Activated CD8-positive, alpha-beta memory T cell treated with anti-CD3 and anti-CD28 coated beads for 36 hours (primary cell): ENCODE results near the gene CRELD2. TPM values are rescaled to one million over a fixed set of nuclear protein-coding genes. Genes with fewer than 3 reads are reported as not detected.

Experiments
- CTCF ChIA-PET: fragments of 350-600 bp; sonication (Branson Sonifier 250); formaldehyde crosslinking; loops from one replicate; lab custom pipeline; 2021; ENCODE audit warnings: antibody characterized with exemption; lab: Charles Lee
- POLR2A ChIA-PET: fragments of 350-600 bp; sonication (Branson Sonifier 250); formaldehyde crosslinking; loops from one replicate; lab custom pipeline; 2021; ENCODE audit warnings: antibody characterized with exemption; lab: Charles Lee
- total RNA-seq, 2 experiments: library from RNA; stranded (reverse); gene quantifications; one replicate each; pipeline ENCODE4 v1.2.3, GENCODE V29; 2021

Gene CRELD2
- total RNA-seq, 2 experiments from 2014 or later, result 44.8 to 48.4 TPM

DNA sequence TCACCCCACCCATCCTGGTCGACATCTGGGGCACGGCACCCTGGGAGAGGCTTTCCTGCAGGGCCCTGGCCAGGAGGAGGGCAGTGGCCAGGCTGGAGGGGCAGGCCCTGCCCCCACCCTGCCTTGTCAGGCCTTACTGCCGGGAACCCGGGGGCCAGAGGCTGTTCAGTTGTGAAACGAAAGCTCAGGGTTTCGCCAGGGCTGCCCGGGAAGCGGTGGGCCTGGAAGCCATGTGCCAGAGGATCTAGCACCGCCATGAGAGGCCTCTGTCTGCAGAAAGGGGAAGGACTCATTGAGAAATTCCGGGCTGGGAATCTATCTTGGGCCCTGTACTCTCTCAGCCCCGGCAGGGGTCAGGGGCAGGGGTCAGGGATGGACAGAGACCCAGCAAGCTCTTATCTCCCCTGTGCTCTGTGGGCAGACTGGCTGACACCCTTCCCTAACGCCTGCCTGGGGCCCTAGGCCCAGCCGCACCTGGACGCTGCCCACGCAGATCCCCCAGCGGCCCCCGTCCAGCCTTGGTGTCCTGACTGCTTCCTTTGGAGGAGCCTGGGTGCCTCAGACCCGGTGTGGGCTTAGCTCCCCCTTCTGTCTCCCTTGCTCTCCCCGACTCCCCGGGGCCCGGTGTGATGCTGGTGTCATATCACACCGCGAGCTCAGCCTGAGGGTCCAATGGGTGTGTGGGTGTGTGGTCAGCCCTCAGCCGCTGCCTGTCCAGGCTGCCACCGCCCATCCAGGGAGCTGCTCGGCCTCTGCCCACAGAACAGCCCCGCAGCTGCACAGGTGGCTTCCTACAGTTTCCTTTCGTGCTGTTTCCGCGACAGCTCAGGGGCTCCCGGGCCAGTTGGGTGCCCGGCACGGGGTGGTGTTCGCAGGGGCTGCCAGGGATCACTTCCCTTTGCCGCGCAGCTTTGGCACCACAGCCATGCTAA lies 48.6 kb downstream of the CRELD2 start:
- ChIA-PET POLR2A (interaction anchor here (0.6 to 1.1 kb wide), 4 partner anchors 15 to 61 kb away, joined by 3 to 4 read pairs (median 4); no protein-coding TSS in a partner anchor), CTCF (interaction anchor here (1.2 to 1.5 kb wide), 4 partner anchors 13 to 200 kb away, joined by 3 to 6 read pairs (median 4); no protein-coding TSS in a partner anchor)

DNA sequence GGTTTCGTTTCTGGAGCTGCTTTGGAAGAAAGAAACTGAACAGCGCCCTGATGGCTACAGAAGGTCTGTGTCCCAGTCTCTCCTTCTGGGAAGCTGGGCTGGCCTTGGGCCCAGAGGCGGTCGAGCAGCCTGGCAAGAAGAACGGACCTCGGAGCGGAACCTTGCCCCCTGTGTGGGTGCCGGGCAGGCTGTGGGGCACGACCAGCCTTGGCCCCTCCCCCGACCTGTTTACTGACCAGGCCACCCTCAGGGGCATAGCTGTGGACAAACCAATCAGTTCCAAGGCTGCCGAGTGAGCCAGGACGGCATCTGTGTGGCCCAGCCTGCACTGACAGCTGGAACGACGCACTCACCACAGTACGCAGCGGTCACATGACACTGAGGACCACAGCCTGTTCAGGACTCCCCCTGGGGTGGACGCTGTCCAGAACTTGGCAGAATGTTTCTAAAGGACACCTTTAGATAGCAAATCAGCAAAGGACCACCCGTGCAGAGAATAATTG lies 49.3 kb downstream of the CRELD2 start:
- CTCF ChIA-PET, result interaction anchor here (1.2 to 1.4 kb wide), 2 partner anchors 13 to 62 kb away, joined by 3 to 4 read pairs; no protein-coding TSS in a partner anchor
- POLR2A ChIA-PET, result interaction anchor here (1.0 kb wide), 1 partner anchor 32 kb away, joined by 4 read pairs; no protein-coding TSS in a partner anchor

DNA sequence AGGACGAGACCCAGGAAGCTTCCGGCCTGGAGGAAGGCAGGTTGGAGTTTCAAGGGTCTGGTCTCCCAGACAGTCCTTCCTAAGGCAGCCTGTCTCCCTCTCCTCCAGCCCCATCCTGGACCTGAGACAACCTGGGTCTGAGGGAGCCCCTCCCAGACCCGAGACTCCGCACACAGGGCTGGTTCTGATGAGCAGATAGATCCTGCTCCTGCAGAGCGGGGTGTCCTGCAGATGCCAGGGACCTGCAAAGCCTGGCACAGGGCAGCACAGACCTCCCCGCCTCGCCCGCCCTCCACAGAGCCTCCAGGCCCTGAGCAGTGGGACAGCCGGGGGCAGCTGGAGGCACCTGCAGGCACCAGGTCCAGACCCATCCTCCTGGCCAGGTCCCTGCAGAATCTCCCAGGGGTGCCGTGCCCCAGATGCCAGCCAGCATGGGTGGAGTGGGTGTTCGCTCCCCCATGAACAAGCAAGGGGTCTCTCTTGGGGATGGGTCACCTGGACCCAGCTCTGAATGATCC lies 49.9 kb downstream of the CRELD2 start:
- ChIA-PET CTCF (interaction anchor here (1.0 kb wide), 1 partner anchor 38 kb away, joined by 3 read pairs; no protein-coding TSS in a partner anchor), POLR2A (no interaction called here)

DNA sequence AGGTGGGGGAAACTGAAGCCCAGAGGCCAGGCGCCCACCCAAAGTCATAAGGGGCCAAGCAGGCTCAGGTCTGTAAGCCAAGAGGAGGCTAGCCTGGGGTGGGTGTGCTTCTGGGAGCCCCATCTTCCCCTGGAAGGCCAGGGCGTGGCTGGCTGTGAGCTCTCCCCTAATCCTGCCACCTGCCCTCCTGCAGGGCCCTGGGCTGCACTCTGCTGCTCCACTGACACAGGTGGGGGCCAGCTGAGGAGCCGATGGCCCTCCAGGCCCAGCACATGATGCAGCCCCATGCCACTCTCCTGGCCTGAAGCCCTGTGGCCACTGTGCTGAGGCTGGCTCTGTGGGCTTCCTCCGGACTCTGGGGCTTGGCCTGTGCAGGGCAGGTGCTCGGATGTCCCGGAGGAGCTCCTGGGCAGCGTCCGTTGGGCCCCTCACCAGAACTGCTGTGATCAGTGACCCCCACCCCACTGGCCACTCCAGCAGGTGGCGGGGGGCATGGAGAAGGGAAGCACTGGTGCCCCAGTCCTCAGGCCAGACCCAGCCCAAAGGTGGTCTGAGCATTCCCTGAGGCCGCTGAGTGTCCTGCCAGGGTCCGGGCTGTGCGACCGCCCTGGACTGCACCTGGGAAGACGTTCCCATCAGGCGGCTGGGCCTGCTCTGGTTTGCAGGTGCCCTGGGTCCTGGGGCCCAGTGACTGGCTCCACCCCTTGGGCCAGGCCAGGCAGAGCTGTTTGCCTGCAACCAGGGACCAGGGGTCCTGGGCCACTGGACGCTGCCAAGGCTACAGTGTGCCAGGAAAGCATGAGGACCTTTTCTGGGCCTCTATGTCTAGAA lies 50.6 kb downstream of the CRELD2 start:
- ChIA-PET POLR2A (interaction anchor here (2.9 kb wide), 1 partner anchor 8 kb away, joined by 72 read pairs; the partner anchor contains the start of gene PIM3), CTCF (interaction anchor here (1.0 to 1.2 kb wide), 2 partner anchors 8 to 39 kb away, joined by 3 read pairs; no protein-coding TSS in a partner anchor)

DNA sequence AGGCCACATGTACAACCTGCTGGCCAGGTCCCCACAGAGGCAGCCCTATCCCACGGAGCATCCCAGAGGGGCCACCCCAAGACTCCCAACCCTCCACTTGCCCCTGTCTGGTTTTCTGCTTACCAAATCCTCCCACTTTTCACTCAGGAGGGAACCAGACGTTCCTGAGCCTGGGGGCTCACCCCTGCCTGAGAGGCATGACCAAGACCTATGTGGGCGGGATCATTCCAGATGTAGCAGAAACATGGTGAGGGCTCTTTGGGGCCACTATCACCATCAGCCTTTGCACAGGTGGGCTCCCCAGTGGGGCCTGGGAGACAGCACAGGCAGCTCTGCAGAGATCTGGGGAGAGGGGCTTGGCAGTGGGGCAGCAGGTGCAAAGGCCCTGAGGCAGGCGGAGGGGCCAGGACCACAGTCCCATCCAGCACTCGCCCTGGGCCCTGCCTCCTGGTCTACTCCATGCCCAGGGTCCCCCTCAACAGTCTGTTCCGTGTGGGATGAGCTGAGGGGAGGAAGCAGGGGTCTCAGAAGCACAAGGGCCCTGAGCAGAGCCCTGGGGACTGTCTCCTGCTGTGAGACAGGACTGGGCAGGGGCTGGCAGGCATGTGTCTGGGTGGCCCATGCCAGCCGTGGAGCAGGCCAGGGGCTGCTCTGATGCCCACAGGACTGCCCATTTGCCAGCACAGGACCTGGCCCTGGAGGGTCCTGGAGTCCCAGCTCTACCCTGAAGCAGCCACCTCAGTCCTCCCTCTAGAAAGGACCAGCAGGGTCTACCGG lies 51.5 kb downstream of the CRELD2 start:
- ChIA-PET CTCF (interaction anchor here (1.1 to 2.0 kb wide), 5 partner anchors 8 to 60 kb away, joined by 3 to 8 read pairs (median 5); no protein-coding TSS in a partner anchor), POLR2A (interaction anchor here (1.0 to 2.9 kb wide), 4 partner anchors 9 to 44 kb away, joined by 3 to 72 read pairs (median 13); partner anchors contain the start of gene PIM3)

DNA sequence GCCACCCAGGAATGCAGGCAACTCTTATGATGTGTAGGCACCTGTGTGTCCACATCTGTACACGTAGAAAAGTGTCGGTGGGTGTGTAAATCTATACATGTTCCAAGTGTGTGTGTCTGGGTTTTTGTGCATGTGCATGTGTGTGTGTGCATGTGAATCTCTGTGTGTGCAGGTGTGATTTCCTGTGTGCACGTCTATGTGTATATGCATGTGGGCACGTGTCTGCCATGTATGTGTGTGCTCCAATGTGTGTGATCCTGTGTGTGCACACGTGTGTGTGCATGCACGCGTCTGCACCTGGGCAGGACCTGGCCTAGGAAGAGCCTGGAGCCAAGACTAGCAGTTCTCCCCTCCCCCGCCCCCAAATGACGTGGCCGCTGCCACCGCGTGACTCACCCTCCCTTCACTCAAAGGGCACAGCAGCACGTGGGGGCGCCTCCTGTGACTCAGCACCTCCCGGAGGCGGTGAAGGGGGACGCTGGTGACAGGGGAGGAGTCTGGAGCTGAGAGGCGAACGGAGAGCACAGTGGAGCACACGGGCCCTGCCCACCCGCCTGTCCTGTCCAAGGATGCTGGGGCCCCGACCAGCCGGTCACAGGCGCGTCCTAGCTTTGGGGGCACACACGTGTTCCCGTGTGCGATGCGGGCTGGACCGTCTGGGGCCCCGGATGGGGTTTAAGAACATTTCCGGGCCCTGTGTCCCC lies 52.2 kb downstream of the CRELD2 start:
- ChIA-PET POLR2A (interaction anchor here (0.7 to 2.9 kb wide), 7 partner anchors 9 to 60 kb away, joined by 3 to 72 read pairs (median 3); partner anchors contain the start of gene PIM3), CTCF (interaction anchor here (1.1 to 2.0 kb wide), 5 partner anchors 8 to 60 kb away, joined by 3 to 8 read pairs (median 5); no protein-coding TSS in a partner anchor)

DNA sequence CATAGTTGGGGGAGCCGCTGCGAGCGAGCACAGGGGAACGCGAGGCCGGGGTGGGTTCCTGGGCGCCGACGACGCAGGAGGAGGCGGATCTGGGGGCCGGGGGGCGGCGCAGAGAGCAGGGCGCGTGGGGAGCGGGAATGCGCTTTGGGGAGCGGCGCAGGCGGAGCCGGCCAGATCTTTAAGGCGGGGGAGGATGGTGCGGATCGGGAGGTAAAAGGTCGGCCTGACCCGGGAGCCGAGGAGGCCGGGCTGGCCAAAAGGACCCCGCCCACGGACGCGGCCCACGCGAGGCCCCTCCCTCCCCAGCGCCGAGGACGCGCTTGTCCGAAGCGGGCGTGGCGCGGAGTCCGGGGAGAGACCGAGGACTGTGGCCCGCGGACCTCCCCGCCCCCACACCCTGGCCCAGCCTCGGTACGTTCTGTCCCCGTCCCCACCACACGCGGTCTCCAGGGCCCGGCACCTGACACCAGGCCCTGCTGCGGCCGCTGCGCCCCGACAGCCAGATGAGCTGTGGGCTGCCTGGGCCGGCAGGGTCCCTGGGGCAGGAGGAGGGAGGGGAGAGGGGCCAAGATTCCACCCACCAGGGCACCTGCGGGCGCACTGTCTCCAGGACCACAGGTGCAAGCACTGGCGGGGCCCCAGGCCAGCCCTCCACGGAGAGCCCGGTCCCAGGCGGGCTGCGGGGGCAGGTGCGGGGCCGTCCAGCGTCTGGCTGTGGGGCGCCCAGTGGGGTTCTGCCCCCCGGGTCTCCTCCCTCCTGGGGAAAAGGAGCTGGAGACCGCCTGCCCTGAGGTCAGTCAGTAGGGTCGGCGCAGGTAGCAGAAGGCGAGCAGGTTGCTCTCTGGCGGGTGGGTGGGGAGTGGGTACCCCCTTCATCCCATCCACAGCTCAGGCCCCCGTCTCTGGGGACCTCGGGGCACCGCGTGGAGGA lies 53.1 kb downstream of the CRELD2 start:
- ChIA-PET CTCF (interaction anchor here (0.9 to 2.0 kb wide), 6 partner anchors 9 to 59 kb away, joined by 3 to 8 read pairs (median 5); no protein-coding TSS in a partner anchor), POLR2A (interaction anchor here (0.7 to 2.9 kb wide), 8 partner anchors 8 to 145 kb away, joined by 3 to 72 read pairs (median 3); partner anchors contain the start of gene PIM3)

DNA sequence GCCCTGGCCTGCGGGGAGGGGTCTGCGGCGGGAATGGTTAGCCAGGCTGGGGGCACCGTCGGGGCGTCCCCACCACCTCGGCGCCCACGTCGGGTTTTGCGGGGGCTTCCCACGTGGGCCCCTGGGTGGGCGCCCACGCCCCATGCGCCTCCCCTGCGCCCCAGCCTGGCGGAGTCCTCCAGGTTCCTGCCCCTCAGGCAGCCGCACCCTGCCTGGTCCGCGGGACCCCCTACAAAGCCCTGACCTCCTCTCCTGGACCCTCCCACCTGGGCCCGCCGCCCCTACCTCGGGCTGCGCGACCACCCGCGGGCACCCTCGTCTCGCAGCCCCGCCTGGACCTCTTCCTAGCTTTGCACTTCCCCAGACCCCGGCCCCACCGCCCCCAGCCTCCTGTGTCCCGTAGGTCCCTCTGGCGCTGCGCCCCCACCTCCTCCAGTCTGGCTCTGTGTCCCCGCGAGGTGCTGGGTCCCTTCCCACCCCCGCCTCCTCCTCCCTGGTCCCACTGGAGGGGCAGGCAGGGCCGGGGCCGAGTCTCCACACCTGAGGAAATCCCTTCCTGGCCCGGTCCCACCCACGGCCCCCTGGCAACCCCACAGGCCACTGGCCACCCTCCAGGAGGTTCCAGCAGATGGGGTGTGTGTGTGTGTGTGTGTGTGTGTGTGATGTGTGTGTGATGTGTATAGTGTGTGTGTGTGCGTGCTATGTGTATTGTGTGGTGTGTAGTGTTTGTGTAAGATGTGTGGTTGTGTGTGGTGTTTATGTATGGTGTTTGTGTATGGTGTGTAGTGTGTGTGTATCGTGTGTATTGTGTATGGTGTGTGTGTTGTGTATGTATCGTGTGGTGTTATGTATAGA lies 54.0 kb downstream of the CRELD2 start:
- ChIA-PET CTCF (interaction anchor here (0.9 to 2.0 kb wide), 3 partner anchors 10 to 58 kb away, joined by 5 to 8 read pairs (median 5); no protein-coding TSS in a partner anchor), POLR2A (interaction anchor here (0.7 to 2.9 kb wide), 5 partner anchors 11 to 146 kb away, joined by 3 to 72 read pairs (median 3); partner anchors contain the start of gene PIM3)

DNA sequence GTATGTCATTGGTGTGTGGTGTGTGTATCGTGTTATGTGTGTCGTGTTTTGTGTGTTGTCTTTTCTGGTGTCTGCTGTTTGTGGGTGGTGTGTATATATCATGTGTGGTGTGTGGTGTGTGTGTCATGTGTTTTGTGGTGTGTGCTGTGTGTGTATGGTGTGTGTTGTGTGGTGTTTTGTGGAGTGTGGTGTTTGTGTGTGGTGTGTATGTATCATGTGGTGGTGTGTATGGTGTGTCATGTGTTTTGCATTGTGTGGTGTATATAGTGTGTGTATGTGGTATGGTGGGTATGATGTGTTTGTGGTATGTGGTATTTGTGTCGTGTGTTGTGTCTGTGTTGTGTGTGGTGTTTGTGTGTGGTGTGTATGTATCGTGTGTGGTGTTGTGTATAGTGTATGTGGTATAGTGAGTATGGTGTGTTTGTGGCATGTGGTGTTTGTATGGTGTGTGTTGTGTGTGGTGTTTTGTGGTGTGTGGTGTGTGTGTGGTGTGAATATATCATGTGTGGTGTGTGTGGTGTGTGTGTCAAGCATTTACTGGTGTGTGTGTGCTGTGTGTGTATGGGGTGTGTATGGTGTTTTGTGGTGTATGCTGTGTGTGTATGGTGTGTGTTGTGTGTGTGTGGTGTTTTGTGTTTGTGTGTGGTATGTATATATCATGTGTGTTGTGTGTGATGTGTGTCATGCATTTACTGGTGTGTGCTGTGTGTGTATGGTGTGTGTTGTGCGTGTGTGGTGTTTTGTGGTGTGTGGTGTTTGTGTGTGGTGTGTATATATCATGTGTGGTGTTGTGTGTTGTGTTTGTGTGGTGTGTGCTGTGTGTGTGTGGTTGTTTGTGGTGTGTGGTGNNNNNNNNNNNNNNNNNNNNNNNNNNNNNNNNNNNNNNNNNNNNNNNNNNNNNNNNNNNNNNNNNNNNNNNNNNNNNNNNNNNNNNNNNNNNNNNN lies 54.9 kb downstream of the CRELD2 start:
- CTCF ChIA-PET, result no interaction called here
- POLR2A ChIA-PET, result no interaction called here

DNA sequence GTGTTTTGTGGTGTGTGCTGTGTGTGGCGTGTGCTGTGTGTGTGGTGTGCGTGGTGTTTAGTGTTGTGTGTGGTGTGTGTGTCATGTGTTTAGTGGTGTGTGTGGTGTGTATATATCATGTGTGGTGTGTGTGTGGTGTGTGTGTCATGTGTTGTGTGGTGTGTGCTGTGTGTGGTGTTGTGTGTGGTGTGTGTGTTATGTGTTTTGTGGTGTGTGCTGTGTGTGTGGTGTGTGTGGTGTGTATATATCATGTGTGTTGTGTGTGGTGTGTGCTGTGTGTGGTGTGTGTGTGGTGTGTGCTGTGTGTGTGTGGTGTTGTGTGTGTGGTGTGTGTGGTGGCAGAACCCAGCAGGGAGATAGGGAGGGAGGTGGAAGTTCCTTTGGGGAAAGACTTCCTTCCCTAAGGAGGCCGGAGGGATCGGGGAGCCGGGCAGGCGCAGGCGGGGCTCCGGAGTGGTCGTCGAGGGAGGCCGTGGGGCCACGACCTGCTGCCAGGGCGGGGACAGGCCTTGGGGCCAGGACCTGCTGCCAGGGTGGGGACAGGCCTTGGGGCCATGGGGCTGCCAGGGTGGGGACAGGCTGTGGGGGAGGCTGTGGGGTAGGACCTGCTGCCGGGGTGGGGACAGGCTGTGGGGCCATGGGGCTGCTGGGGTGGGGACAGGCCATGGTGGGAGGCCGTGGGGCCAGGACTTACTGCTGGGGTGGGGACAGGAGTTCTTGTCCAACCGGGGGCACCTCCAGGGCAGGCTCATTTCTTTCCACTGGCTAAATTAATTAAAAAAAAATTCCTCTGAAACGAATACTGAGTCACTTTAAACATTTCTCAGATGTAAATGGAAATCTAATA lies 57.3 kb downstream of the CRELD2 start:
- POLR2A ChIA-PET, result interaction anchor here (1.0 to 1.2 kb wide), 2 partner anchors 39 to 42 kb away, joined by 4 to 6 read pairs; no protein-coding TSS in a partner anchor
- CTCF ChIA-PET, result interaction anchor here (0.7 to 1.1 kb wide), 4 partner anchors 10 to 45 kb away, joined by 3 to 4 read pairs (median 3); no protein-coding TSS in a partner anchor

DNA sequence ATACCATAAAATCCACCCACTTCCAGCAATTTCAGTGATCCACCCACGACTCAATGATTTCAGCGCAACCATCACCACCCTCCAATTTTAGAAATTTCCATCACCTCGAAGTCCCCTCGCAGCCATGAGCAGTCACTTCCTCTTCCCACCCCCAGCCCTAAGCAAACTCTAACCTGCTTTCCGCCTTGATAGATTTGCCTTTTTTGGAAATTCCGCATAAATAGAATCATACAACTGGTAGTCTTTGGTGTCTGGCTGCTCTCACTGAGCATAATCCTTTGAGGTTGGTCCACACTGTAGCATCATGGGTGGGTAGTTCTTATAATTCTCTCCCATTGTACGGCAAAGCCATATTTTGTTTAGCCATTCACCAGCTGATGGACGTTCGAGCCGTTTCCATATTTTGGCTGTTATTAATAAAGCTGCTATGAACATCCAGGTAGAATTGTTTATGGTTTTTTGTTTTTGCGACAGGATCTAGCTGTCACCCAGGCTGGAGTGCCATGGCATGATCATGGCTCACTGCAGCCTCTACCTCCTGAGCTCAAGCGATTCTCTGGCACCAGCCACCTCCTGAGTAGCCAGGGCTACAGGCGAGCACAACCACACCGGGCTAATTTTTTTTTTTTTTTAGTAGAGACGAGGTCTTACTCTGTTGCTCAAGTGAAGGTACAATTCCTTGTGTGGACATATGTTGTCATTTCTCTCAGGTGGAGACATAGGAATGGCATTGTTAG lies 58.2 kb downstream of the CRELD2 start:
- ChIA-PET POLR2A (interaction anchor here (1.0 to 1.2 kb wide), 3 partner anchors 17 to 41 kb away, joined by 3 to 6 read pairs (median 4); no protein-coding TSS in a partner anchor), CTCF (interaction anchor here (0.7 to 1.1 kb wide), 4 partner anchors 11 to 46 kb away, joined by 3 to 4 read pairs (median 3); no protein-coding TSS in a partner anchor)
